AG08395 (cell line): Measurements from ENCODE around the gene CHRNA7.

Experiments
- DNase-seq: peaks from one replicate; pipeline ENCODE4 v3.0.0; 2012; ENCODE audit warnings: mixed read lengths, low spot score

Gene CHRNA7

GRCh38 chr15:32089851-32090359 lies 59.6 kb downstream of the CHRNA7 start:
- DNase-seq = no peak

GRCh38 chr15:32091505-32092380 lies 61.4 kb downstream of the CHRNA7 start:
- DNase-seq = no peak

DNA sequence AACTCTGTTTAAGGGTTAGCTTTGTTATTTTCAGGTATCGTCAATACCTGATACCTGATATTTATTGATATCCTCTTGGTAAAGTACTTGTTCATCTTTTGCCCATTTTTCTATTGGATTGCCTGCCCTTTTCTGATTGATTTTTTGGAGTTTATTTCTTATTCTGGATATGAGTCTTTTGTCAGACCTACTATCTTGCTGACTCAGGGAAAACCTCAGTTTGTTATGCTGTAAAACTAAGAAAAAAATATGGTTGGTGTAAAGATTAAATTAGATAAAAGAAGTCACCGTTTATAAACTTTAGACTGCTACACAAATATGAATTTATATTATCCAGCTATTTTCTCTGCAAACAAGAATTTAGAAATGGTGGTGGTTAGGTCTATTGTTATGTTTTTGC lies 65.9 kb downstream of the CHRNA7 start:
- no peak for DNase-seq

GRCh38 chr15:32096916-32097617 lies 66.8 kb downstream of the CHRNA7 start:
- DNase-seq = no peak

GRCh38 chr15:32098033-32098432 lies 67.7 kb downstream of the CHRNA7 start:
- DNase-seq = no peak

GRCh38 chr15:32099097-32099785 lies 68.9 kb downstream of the CHRNA7 start:
- DNase-seq = no peak

GRCh38 chr15:32099956-32100684 lies 69.8 kb downstream of the CHRNA7 start:
- no peak for DNase-seq

GRCh38 chr15:32104061-32104995 lies 74.0 kb downstream of the CHRNA7 start:
- no peak for DNase-seq

- DNase-seq = no peak
These were observed 75.2 kb downstream of the CHRNA7 start for GRCh38 chr15:32105258-32106241.

DNA sequence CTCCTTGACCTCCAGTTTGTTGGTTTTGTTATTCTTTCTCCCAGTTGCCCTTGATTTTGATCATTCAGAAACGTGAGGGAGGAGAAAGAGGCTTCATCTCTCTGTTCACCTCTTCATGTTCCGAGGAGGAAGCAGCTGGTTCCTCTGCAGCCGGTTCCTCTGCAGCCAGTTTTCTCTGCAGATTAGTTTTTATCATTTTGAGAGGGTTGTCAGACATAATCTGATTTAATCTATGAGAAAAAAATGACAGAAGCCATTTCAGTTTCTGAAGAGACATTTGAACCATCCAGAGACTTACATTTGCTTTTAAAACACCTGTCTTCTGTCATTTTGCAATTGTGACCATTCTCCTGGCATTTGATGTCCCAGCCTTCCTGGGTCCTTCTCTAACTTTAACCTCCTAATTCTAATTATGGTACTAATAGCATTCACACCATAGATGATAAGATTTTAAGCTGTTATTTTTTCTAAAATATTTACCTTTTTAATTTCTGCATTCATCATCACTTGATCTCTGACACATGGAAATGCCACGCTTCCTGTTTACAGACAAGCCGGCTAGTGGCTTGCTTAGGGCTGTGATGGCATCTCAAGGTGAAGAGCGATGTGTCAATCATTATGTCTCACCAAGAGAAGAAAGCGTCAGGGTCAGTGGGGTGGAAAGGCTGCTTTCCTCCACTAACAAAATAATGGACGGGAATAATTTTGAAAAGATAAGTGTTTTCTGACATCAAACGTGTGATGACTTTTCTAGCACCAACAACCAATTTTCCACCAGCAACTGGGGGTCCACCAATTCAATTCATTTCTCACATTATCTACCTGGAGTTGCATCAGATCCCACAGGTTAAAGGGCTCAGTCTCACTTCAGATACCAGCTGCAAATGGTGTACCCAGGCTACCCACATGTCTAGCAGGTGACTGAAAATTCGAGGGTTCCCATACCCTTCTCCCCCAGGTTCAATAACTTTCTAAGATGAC lies 76.4 kb downstream of the CHRNA7 start:
- DNase-seq = no peak

DNA sequence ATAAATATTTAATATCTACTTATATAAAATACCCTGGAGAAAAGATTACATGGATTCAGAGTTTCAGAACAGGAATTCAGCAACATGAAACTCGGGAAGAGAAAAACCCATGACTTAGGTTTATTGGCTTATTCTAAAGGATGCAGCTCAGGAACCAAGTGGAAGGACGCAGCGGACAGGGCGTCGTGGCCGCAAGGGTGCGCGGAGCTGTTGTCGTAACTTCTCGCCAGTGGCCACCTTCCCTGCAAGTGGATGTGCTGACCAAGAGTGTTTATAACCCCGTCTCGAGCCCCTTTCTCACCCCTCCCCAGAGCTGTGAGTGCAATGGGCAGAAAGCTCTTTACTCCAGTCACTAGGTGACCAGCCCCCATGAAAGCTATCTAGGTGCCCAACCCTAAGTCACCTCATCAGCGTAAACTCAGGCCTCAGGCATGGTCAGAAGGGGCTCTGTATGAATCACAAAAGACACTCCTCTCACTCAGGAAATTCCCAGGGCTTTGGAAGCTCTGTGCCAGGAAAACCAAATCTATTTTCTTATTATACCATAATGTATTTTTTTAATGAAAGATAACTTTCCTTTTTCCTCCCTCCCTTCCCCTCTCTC lies 77.3 kb downstream of the CHRNA7 start:
- DNase-seq = no peak

- DNase-seq = no peak
These were observed 78.3 kb downstream of the CHRNA7 start for GRCh38 chr15:32108661-32109060.

- DNase-seq = no peak
These were observed 81.8 kb downstream of the CHRNA7 start for GRCh38 chr15:32112101-32112500.

GRCh38 chr15:32113224-32113623 lies 82.9 kb downstream of the CHRNA7 start:
- no peak for DNase-seq

DNA sequence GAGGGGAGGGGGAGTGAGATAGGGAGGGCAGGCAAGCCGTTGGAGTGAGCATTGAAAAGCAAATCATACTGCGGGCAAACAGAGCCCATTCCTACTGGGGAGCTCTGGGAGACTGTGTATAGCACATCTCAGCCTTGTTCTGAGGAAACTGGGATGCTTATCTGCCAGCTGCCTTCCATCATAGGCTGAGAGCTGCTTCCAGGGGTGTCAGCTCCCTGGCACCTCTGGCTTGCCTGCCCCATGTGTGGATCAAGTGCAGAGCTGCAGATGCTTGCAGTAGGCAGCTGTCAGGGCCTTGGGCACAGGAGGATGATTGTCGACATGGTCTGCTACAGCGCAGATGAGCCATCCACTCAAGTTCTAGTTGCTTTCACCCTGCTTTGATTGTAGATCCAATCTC lies 86.8 kb downstream of the CHRNA7 start:
- no peak for DNase-seq

GRCh38 chr15:32119286-32119685 lies 89.0 kb downstream of the CHRNA7 start:
- DNase-seq = no peak

DNA sequence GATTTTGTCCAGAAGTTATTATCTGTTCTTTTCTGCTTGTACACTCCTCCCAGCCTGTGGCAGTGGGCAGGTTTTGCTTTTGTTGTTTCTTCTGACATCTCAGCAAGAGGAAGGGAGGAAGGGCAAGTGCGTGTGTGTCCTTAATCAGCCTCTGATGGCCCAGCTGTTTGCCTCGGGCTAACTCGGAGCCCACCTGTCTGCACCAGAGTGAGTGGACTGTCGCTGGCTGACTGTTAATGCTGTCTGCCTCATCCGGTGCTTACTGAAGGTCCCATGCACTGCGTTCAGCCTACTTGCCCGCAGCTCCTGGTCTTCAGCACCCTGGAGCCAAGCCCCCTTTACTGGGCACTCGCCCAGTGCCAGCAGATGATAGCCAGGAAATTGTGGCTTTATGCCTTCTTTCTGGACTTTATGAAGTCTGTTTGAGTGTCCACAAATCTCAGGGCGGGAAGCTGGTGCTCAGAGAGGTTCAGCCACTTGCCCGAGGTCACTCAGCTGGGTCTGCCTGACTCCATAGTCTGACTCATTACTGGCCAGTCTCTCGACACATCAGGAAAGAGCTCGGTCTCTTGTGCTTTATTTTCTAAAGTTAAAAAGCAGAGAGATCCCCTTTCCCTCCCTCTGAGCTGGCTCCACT lies 89.5 kb downstream of the CHRNA7 start:
- DNase-seq = no peak
